Activated CD4-positive, alpha-beta T cell treated with anti-CD3 and anti-CD28 coated beads for 4 hours (primary cell): ENCODE results near the gene JMJD1C.

Source experiments
- DNase-seq, 2 donors: peaks; one replicate each; pipeline ENCODE4 v3.0.0-alpha.2; 2020

JMJD1C gene

GRCh38 chr10:63477927-63478326 lies 12.2 kb upstream of the JMJD1C start:
- no peak for DNase-seq

GRCh38 chr10:63474488-63474887 lies 8.7 kb upstream of the JMJD1C start:
- DNase-seq = no peak

- no peak for DNase-seq
Measured at GRCh38 chr10:63470928-63471327, 5.2 kb upstream of the JMJD1C start.

- no peak for DNase-seq
Measured at GRCh38 chr10:63468947-63469346, 3.2 kb upstream of the JMJD1C start.

- DNase-seq = no peak
Measured at GRCh38 chr10:63467841-63468240, 2.1 kb upstream of the JMJD1C start.

GRCh38 chr10:63466144-63466935 lies 563 bp upstream of the JMJD1C start:
- peak; percentile 27 to 37 for DNase-seq

GRCh38 chr10:63464402-63465292 lies 1.1 kb downstream of the JMJD1C start:
- no peak for DNase-seq

GRCh38 chr10:63462442-63462841 lies 3.3 kb downstream of the JMJD1C start:
- no peak for DNase-seq

GRCh38 chr10:63458177-63458576 lies 7.6 kb downstream of the JMJD1C start:
- DNase-seq = no peak

- DNase-seq = no peak
Measured at GRCh38 chr10:63457594-63457993, 8.2 kb downstream of the JMJD1C start.

- no peak for DNase-seq
Measured at GRCh38 chr10:63456437-63457210, 9.2 kb downstream of the JMJD1C start.

- no peak for DNase-seq
Measured at GRCh38 chr10:63455507-63455906, 10.3 kb downstream of the JMJD1C start.

- DNase-seq = no peak
Measured at GRCh38 chr10:63454631-63455030, 11.1 kb downstream of the JMJD1C start.

GRCh38 chr10:63452524-63452923 lies 13.3 kb downstream of the JMJD1C start:
- no peak for DNase-seq

- DNase-seq = no peak
Measured at GRCh38 chr10:63446716-63447440, 18.9 kb downstream of the JMJD1C start.

GRCh38 chr10:63441404-63441803 lies 24.4 kb downstream of the JMJD1C start:
- DNase-seq = no peak

- no peak for DNase-seq
Measured at GRCh38 chr10:63439607-63440006, 26.2 kb downstream of the JMJD1C start.

GRCh38 chr10:63438506-63439498 lies 27.0 kb downstream of the JMJD1C start:
- DNase-seq = no peak

GRCh38 chr10:63437116-63437949 lies 28.4 kb downstream of the JMJD1C start:
- no peak for DNase-seq

- DNase-seq = no peak
Measured at GRCh38 chr10:63436225-63436624, 29.6 kb downstream of the JMJD1C start.
